Measurements from ENCODE around the gene TRAM2.

GRCh38 chr6:52620055-52620905 lies 43.4 kb upstream of the TRAM2 start:
- no peak for TF ChIP-seq POLR2A (IDR thresholded peaks at IDR 0.05)
- no peak for TF ChIP-seq CTCF (IDR thresholded peaks at IDR 0.05)
